Hematopoietic multipotent progenitor cell (in vitro differentiated cells): ENCODE results near the gene TAF3. TPM values are rescaled to one million over a fixed set of nuclear protein-coding genes. Genes with fewer than 3 reads are reported as not detected.

Experiments used
- DNase-seq, 3 donors: peaks; one replicate each; pipeline ENCODE4 v3.0.0-alpha.2; 2011 to 2015; ENCODE audit warnings: low read depth in 2 of 3, low spot score in 2 of 3
- total RNA-seq: library from RNA; depleted of rRNA; stranded (reverse); fragments of >200 nt; gene quantifications from one replicate; pipeline ENCODE4 v1.2.3, GENCODE V29; 2012

The TAF3 gene
- total RNA-seq, 1 donor, result 3.0 TPM

- no peak for DNase-seq
Observed at GRCh38 chr10:7932301-7933036, 114.2 kb downstream of the TAF3 start.

- DNase-seq, result no peak
Observed at GRCh38 chr10:7933262-7933661, 115.0 kb downstream of the TAF3 start.

- no peak for DNase-seq
Observed at GRCh38 chr10:7933757-7934156, 115.5 kb downstream of the TAF3 start.

- no peak for DNase-seq
Observed at GRCh38 chr10:7937315-7937945, 119.1 kb downstream of the TAF3 start.

GRCh38 chr10:7941576-7941975 is 123.3 kb downstream of the TAF3 start:
- no peak for DNase-seq

- DNase-seq, result no peak
Observed at GRCh38 chr10:7942316-7942715, 124.0 kb downstream of the TAF3 start.

GRCh38 chr10:7942859-7943258 is 124.6 kb downstream of the TAF3 start:
- no peak for DNase-seq

- no peak for DNase-seq
Observed at GRCh38 chr10:7944215-7944480, 125.8 kb downstream of the TAF3 start.

GRCh38 chr10:7944537-7944936 is 126.2 kb downstream of the TAF3 start:
- DNase-seq, result no peak

- DNase-seq, result no peak
Observed at GRCh38 chr10:7945034-7945433, 126.7 kb downstream of the TAF3 start.

GRCh38 chr10:7945469-7946187 is 127.3 kb downstream of the TAF3 start:
- DNase-seq, result no peak

GRCh38 chr10:7948371-7949000 is 130.2 kb downstream of the TAF3 start:
- no peak for DNase-seq

GRCh38 chr10:7950981-7951847 is 132.9 kb downstream of the TAF3 start:
- no peak for DNase-seq

GRCh38 chr10:7952266-7952665 is 134.0 kb downstream of the TAF3 start:
- DNase-seq, result no peak

- DNase-seq, result no peak
Observed at GRCh38 chr10:7953447-7953846, 135.1 kb downstream of the TAF3 start.

GRCh38 chr10:7955446-7955845 is 137.1 kb downstream of the TAF3 start:
- DNase-seq, result no peak

- DNase-seq, result peak in 2 of 3 donors; percentile 68 to 88
Observed at GRCh38 chr10:7956508-7956907, 138.2 kb downstream of the TAF3 start.

GRCh38 chr10:7957591-7957990 is 139.3 kb downstream of the TAF3 start:
- no peak for DNase-seq

- peak in 2 of 3 donors; percentile 11 to 46 for DNase-seq
Observed at GRCh38 chr10:7958442-7958841, 140.1 kb downstream of the TAF3 start.

GRCh38 chr10:7960108-7960507 is 141.8 kb downstream of the TAF3 start:
- no peak for DNase-seq

- no peak for DNase-seq
Observed at GRCh38 chr10:7962592-7962991, 144.3 kb downstream of the TAF3 start.
